ENCODE data around the gene SH3BP4.

- TF ChIP-seq, protein P1, sequence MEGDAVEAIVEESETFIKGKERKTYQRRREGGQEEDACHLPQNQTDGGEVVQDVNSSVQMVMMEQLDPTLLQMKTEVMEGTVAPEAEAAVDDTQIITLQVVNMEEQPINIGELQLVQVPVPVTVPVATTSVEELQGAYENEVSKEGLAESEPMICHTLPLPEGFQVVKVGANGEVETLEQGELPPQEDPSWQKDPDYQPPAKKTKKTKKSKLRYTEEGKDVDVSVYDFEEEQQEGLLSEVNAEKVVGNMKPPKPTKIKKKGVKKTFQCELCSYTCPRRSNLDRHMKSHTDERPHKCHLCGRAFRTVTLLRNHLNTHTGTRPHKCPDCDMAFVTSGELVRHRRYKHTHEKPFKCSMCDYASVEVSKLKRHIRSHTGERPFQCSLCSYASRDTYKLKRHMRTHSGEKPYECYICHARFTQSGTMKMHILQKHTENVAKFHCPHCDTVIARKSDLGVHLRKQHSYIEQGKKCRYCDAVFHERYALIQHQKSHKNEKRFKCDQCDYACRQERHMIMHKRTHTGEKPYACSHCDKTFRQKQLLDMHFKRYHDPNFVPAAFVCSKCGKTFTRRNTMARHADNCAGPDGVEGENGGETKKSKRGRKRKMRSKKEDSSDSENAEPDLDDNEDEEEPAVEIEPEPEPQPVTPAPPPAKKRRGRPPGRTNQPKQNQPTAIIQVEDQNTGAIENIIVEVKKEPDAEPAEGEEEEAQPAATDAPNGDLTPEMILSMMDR (conservative IDR thresholded peaks at IDR 0.05; ENCODE audit: low read length): no peak
- TF ChIP-seq EZH2phosphoT487 (IDR thresholded peaks at IDR 0.05; ENCODE audit: borderline replicate concordance, low read depth, low read length): no peak
Measured at GRCh38 chr2:235078914-235079472, 127.2 kb downstream of the SH3BP4 start.
